Ishikawa (cell line): ENCODE data around the gene OTUB1.
A peak's percentile ranks its signal among the peaks of the same experiment; 100 is the strongest.

ENCODE experiments used
- CEBPB ChIP-seq: IDR thresholded peaks from 2 replicates; pipeline ENCODE4 v1.6.1; 2012
- CREB1 ChIP-seq: IDR thresholded peaks from 2 replicates; pipeline ENCODE4 v1.6.1; 2012; ENCODE audit warnings: low read depth
- EGR1 ChIP-seq: IDR thresholded peaks from 2 replicates; pipeline ENCODE4 v1.6.1; 2012
- EP300 ChIP-seq: IDR thresholded peaks from 2 replicates; pipeline ENCODE4 v1.6.1; 2012; ENCODE audit warnings: borderline replicate concordance
- FOXM1 ChIP-seq: IDR thresholded peaks from 2 replicates; pipeline ENCODE4 v1.6.1; 2012; ENCODE audit warnings: low read depth, borderline replicate concordance
- NFIC ChIP-seq: IDR thresholded peaks from 2 replicates; pipeline ENCODE4 v1.6.1; 2012
- RAD21 ChIP-seq: IDR thresholded peaks from 2 replicates; pipeline ENCODE4 v1.6.1; 2012; ENCODE audit warnings: low read depth
- TAF1 ChIP-seq: IDR thresholded peaks from 2 replicates; pipeline ENCODE4 v1.6.1; 2012; ENCODE audit warnings: low read depth, mild to moderate bottlenecking
- TCF12 ChIP-seq: IDR thresholded peaks from 2 replicates; pipeline ENCODE4 v1.6.1; 2012; ENCODE audit warnings: low read depth
- TEAD4 ChIP-seq: IDR thresholded peaks from 2 replicates; pipeline ENCODE4 v1.6.1; 2012
- YY1 ChIP-seq: IDR thresholded peaks from 2 replicates; pipeline ENCODE4 v1.6.1; 2012; ENCODE audit warnings: low read depth
- ZBTB7A ChIP-seq: IDR thresholded peaks from 2 replicates; pipeline ENCODE4 v1.6.1; 2012; ENCODE audit warnings: low read depth
- TF ChIP-seq, protein P1 (sequence below): IDR thresholded peaks from 2 replicates; pipeline ENCODE4 v1.6.1; 2012
- TF ChIP-seq, protein P2 (sequence below): IDR thresholded peaks from 2 replicates; pipeline ENCODE4 v1.6.1; 2012; ENCODE audit warnings: low read depth, mild to moderate bottlenecking
- TF ChIP-seq, protein P3 (sequence below): IDR thresholded peaks from 2 replicates; pipeline ENCODE4 v1.6.1; 2012

Gene OTUB1

GRCh38 chr11:63970902-63971301, 15.3 kb upstream of the OTUB1 start:
- TF ChIP-seq EGR1 (no peak), CREB1 (no peak), RAD21 (no peak), TAF1 (no peak), FOXM1 (no peak), TCF12 (no peak), EP300 (no peak)
- TF ChIP-seq, protein P1, sequence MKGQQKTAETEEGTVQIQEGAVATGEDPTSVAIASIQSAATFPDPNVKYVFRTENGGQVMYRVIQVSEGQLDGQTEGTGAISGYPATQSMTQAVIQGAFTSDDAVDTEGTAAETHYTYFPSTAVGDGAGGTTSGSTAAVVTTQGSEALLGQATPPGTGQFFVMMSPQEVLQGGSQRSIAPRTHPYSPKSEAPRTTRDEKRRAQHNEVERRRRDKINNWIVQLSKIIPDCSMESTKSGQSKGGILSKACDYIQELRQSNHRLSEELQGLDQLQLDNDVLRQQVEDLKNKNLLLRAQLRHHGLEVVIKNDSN, result no peak

- TF ChIP-seq RAD21 (no peak), CREB1 (peak; percentile 90), CEBPB (peak; percentile 67), TAF1 (peak; percentile 90), FOXM1 (peak; percentile 97), EP300 (no peak), TEAD4 (peak; percentile 57), YY1 (peak; percentile 97), TCF12 (peak; percentile 71; the same call in 1 of the 2 replicates), EGR1 (0 out of 2 replicates have a peak, but pooled peaks have one; percentile 10), ZBTB7A (no peak), NFIC (peak; percentile 23; the same call in 1 of the 2 replicates)
- TF ChIP-seq, protein P1, result no peak
- TF ChIP-seq, protein P2, sequence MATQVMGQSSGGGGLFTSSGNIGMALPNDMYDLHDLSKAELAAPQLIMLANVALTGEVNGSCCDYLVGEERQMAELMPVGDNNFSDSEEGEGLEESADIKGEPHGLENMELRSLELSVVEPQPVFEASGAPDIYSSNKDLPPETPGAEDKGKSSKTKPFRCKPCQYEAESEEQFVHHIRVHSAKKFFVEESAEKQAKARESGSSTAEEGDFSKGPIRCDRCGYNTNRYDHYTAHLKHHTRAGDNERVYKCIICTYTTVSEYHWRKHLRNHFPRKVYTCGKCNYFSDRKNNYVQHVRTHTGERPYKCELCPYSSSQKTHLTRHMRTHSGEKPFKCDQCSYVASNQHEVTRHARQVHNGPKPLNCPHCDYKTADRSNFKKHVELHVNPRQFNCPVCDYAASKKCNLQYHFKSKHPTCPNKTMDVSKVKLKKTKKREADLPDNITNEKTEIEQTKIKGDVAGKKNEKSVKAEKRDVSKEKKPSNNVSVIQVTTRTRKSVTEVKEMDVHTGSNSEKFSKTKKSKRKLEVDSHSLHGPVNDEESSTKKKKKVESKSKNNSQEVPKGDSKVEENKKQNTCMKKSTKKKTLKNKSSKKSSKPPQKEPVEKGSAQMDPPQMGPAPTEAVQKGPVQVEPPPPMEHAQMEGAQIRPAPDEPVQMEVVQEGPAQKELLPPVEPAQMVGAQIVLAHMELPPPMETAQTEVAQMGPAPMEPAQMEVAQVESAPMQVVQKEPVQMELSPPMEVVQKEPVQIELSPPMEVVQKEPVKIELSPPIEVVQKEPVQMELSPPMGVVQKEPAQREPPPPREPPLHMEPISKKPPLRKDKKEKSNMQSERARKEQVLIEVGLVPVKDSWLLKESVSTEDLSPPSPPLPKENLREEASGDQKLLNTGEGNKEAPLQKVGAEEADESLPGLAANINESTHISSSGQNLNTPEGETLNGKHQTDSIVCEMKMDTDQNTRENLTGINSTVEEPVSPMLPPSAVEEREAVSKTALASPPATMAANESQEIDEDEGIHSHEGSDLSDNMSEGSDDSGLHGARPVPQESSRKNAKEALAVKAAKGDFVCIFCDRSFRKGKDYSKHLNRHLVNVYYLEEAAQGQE, result no peak
- TF ChIP-seq, protein P3, sequence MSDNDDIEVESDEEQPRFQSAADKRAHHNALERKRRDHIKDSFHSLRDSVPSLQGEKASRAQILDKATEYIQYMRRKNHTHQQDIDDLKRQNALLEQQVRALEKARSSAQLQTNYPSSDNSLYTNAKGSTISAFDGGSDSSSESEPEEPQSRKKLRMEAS, result peak; percentile 35; the same call in 1 of the 2 replicates
Measured at GRCh38 chr11:63974259-63975143, 11.7 kb upstream of the OTUB1 start, which contains the start of gene COX8A. Gene COX8A (plus strand): TSS chr11:63974620. CDS start chr11:63974681, 61 bp downstream.

DNA sequence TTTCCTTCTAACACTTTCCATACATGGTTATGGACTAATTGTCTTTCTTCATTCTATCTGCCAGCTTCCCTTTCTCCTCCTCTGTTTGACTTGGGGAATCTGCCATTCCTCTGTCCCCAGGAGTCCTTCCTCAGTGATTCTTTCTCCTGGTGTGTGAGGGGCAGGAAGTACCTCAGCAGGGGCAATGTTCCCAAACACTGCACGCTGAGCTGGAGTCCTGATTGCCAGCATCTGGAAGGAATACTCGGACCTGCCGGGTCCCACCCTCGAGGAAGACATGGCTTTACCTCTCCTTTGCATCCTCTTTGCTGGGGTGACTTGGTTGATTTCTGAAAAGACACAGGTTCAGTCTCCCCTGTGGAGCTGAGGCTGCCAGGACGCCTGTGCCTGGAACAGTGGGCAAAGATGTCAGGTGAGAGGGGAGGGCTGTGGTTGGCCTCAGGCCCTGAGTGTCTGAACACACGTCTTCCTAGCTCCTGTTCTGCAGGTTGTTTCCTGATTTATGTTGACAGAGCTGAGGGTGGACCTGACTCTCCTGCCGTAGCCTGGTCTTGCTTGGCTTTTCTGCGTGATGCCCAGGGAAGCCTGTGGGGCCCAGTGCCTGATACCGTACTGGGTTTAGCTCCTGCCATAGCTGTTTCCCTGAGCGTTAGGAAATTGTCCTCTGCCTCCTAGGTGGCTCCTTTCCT, 7.5 kb upstream of the OTUB1 start:
- TF ChIP-seq NFIC (no peak), CREB1 (no peak), TCF12 (no peak), ZBTB7A (no peak), FOXM1 (no peak), EGR1 (no peak), TAF1 (no peak), CEBPB (no peak), RAD21 (no peak), YY1 (no peak), TEAD4 (no peak), EP300 (no peak)
- TF ChIP-seq, protein P1, result no peak
- TF ChIP-seq, protein P3, result no peak
- TF ChIP-seq, protein P2, result no peak

GRCh38 chr11:63979426-63979825, 6.8 kb upstream of the OTUB1 start:
- TF ChIP-seq, protein P2, result no peak
- no peak for TF ChIP-seq CEBPB
